Thymus (tissue), 11 donors: ENCODE data around the gene FHIT. TPM values are rescaled to one million over a fixed set of nuclear protein-coding genes. Genes with fewer than 3 reads are reported as not detected.

Experiments
- DNase-seq, 9 donors: peaks; one replicate each; pipeline ENCODE4 v3.0.0-alpha.2; 2013; ENCODE audit warnings: low spot score in 9 of 9, low read depth in 6 of 9, missing footprints in 1 of 9
- H3K27ac ChIP-seq, 2 donors: one replicate each; pipeline ENCODE4 v1.5.1; 2013; ENCODE audit warnings: control low read depth in 1 of 2, low read depth in 1 of 2, low read length in 1 of 2, mild to moderate bottlenecking in 1 of 2, moderate library complexity in 1 of 2
- H3K27me3 ChIP-seq, 2 donors: one replicate each; pipeline ENCODE4 v1.5.1; 2013; ENCODE audit warnings: low read length in 1 of 2; ENCODE audit not compliant: control insufficient read depth in 2 of 2, insufficient read depth in 1 of 2
- H3K36me3 ChIP-seq, 2 donors: one replicate each; pipeline ENCODE4 v1.5.1; 2013; ENCODE audit warnings: low read length in 1 of 2, mild to moderate bottlenecking in 1 of 2, moderate library complexity in 1 of 2; ENCODE audit not compliant: control insufficient read depth in 2 of 2, insufficient read depth in 2 of 2
- H3K4me1 ChIP-seq, 2 donors: one replicate each; pipeline ENCODE4 v1.5.1; 2013; ENCODE audit warnings: low read length in 2 of 2; ENCODE audit not compliant: control insufficient read depth in 2 of 2, insufficient read depth in 2 of 2
- H3K4me3 ChIP-seq, 2 donors: one replicate each; pipeline ENCODE4 v1.5.1; 2013; ENCODE audit warnings: low read length in 2 of 2, control low read depth in 1 of 2, mild to moderate bottlenecking in 1 of 2
- H3K9me3 ChIP-seq, 2 donors: one replicate each; pipeline ENCODE4 v1.5.1; 2013; ENCODE audit warnings: low read length in 1 of 2, mild to moderate bottlenecking in 1 of 2; ENCODE audit not compliant: control insufficient read depth in 2 of 2, insufficient read depth in 1 of 2
- WGBS: extraction: QIAGEN DNeasy Blood & Tissue Kit; methylation state at CpG from one replicate; pipeline ENCODE4 v1.1.7; 2013; 5-methylcytosine and 5-hydroxymethylcytosine counted together
- polyA plus RNA-seq: library from polyadenylated mRNA; stranded (reverse); fragments of 200-250 nt; gene quantifications from one replicate; pipeline ENCODE4 v1.2.3, GENCODE V29; 2013
- total RNA-seq: library from RNA; stranded (reverse); fragments of 120-200 nt; gene quantifications from one replicate; pipeline ENCODE4 v1.2.4, GENCODE V29; 2013
- donor health status: healthy.

The FHIT gene
- total and polyA plus RNA-seq, 2 donors = 9.2 to 13.2 TPM

DNA sequence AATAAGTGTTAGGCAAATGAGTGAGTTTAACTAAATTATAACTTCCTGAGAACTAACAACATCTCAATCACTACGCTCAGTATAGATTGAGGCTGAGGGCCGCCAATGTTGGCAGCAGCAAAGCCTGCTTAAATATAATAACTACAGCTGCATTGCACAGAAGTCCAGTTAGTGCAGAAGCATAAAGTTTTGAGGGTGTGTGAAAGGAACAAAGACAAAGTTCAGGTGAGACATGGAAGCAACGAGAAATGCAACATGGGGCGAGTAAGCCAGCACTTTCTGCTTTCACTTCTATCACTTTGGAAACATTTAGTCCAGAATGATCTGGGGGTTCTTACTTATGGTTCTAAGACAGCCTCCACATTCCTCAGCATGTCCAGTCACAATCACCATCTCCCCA lies 1149.1 kb downstream of the FHIT start:
- Histone ChIP-seq H3K27me3 (no peaks in the 10 kb centered on the region), H3K4me1 (peaks cover 0 to 9% of the 10 kb centered on the region in 2 donors), H3K4me3 (no peak overlapping the region), H3K27ac (no peak overlapping the region), H3K36me3 (no peaks in the 10 kb centered on the region), H3K9me3 (no peaks in the 10 kb centered on the region)
- no peak for DNase-seq
- WGBS = 98% methylated on average over 4 of the region's 4 CpGs

DNA sequence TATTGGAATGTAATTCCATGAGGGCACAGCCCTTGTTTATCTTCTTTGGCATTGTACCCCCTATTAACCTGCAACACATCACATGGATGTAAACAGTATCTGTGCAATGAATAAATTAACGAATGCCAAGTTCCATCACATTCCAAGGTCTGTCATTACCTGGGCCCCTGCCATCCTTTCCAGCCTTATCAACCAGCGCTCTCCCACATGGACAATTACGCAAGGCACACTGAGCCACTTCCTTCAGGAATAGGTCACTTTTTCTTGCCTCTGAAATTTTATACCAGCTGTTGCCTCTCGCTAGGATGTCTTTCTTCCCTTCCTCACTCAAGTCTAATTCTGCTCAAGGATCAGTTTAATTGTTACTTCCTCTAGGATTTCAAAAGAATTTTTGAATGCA lies 1149.6 kb downstream of the FHIT start:
- no peak for DNase-seq
- Histone ChIP-seq H3K27ac (no peak overlapping the region), H3K27me3 (no peaks in the 10 kb centered on the region), H3K4me1 (peaks cover 0 to 9% of the 10 kb centered on the region in 2 donors), H3K4me3 (no peak overlapping the region), H3K36me3 (no peaks in the 10 kb centered on the region), H3K9me3 (peaks cover 0 to 2% of the 10 kb centered on the region in 2 donors)
- WGBS = 98% methylated on average over 4 of the region's 4 CpGs

DNA sequence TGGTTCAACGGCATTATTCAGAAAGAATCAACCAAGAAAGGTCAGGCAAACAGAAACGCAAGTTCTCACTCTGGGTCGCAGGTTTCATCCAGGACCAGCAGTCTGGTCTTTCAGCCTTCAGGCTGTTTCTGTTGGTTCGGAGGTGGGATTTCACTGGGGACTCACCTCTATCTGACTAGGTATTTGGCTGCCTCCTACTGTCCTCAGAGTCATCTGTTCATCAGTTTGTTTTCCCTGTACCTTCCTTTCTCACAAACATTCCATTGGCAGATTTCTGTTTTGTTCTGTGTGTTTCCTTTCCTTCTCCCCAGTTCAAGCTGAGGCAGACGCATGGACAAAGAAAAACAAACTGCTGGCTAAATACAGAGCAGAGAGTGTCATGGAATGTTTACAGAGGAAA lies 1154.8 kb downstream of the FHIT start:
- DNase-seq = no peak
- peaks cover 0 to 17% of the 10 kb centered on the region in 2 donors for H3K9me3 ChIP-seq
- 97% methylated on average over 5 of the region's 5 CpGs for WGBS
- no peak overlapping the region for H3K4me3 ChIP-seq
- no peaks in the 10 kb centered on the region for H3K36me3 ChIP-seq
- peaks cover 15 to 16% of the 10 kb centered on the region in 2 donors for H3K4me1 ChIP-seq
- no peak overlapping the region for H3K27ac ChIP-seq
- no peaks in the 10 kb centered on the region for H3K27me3 ChIP-seq

DNA sequence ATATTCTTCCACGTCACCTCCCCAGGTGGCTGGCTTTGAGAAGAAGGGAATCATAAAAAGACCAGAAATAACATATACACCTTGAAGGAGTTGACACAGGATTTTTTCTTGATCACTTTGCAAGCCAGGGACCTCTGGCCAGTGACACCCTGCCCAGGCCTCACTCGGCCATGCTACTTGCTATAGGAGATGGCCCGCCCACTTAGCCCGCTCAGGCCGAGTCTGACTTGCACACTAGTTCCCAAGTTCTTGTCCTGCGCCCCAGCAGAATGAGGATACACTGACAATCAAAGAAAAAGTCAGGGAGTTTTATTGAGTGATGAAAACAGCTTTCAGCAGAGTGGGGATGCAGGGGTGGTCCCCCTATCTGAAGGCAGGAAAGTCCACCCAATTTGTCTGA lies 1155.3 kb downstream of the FHIT start:
- no peak for DNase-seq
- H3K9me3 ChIP-seq = peaks cover 0 to 17% of the 10 kb centered on the region in 2 donors
- WGBS = 98% methylated on average over 6 of the region's 6 CpGs

DNA sequence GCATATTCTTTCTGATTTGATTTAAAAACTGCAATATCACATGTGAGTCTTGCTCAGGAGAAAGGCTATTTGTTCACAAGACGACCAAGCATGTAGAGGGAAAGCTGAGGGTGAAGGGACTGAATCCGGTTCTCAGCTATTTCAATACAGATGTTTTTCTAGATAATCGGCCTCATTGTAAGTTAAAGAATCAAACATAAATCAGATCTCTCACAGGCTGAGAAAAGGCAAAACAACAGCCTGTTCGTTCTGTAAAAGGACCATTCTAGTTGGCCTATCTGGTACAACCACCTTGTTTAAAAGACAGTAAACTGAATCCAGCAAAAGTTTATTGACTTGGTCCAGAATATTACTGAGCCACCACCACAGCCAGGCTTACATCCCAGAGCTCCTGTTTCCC lies 1155.7 kb downstream of the FHIT start:
- Histone ChIP-seq H3K36me3 (no peaks in the 10 kb centered on the region), H3K4me1 (peaks cover 23 to 25% of the 10 kb centered on the region in 2 donors), H3K27me3 (no peaks in the 10 kb centered on the region), H3K9me3 (peaks cover 0 to 17% of the 10 kb centered on the region in 2 donors), H3K27ac (no peak overlapping the region), H3K4me3 (no peak overlapping the region)
- DNase-seq = no peak
- WGBS = 47% methylated on average over 4 of the region's 4 CpGs

More for the DNA sequence above, 1155.3 kb downstream of the FHIT start:
- H3K36me3 ChIP-seq = no peaks in the 10 kb centered on the region
- H3K27ac ChIP-seq = no peak overlapping the region
- no peak overlapping the region for H3K4me3 ChIP-seq
- H3K27me3 ChIP-seq = no peaks in the 10 kb centered on the region
- peaks cover 20 to 21% of the 10 kb centered on the region in 2 donors for H3K4me1 ChIP-seq

DNA sequence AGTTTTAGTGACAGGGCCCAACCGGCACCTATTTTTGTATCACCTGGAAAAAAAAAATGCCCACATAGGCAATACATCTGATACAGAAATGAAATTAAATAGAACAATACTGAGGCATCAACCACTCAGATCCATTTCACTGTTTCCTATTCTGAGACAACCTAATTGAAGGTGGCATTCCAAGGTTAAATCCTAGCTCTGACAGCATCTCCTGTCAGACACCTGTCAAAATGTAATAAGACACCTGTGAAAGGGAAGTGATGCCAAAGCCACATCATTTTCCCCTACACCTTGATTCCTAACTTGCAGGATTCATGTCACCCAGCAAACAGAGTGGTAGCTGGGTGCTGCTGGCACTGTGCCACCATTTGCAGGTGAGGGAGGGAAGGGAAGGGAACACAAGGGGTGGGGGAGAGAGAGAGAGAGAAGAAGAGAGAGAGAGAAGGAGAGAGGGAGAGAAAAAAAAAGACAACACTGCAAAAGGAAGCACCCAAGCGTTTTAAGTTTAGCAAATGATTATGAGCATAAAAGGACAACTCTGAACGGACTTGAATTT lies 1156.8 kb downstream of the FHIT start:
- WGBS = 45% methylated on average over 3 of the region's 3 CpGs
- H3K4me3 ChIP-seq = no peak overlapping the region
- H3K27me3 ChIP-seq = no peaks in the 10 kb centered on the region
- peak in 1 of 9 donors; percentile 33 for DNase-seq
- peaks cover 0 to 17% of the 10 kb centered on the region in 2 donors for H3K9me3 ChIP-seq
- H3K36me3 ChIP-seq = no peaks in the 10 kb centered on the region
- H3K4me1 ChIP-seq = peaks cover 31 to 32% of the 10 kb centered on the region in 2 donors
- H3K27ac ChIP-seq = no peak overlapping the region

DNA sequence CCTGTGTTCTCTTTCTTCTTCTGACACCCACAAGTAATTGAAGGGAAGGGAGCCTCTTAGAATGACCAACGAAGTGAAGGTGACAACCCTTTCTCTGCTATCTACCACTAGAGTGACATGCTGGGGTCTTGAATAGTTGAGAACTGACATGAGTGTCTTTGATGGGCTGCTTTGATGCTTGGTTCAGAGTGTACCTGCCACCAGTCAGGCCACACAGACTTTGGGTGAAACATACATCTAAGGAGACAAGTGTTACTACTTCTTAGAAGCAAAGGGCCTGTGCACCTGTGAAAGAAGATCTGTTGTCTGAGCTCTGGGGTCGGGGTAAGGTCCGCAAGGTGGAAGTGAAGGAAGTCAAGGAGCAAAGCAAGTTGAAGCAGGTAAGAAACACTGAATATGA lies 1160.7 kb downstream of the FHIT start:
- no peak overlapping the region for H3K4me3 ChIP-seq
- DNase-seq = peak in 5 of 9 donors; percentile 56 to 79 (median 65)
- H3K36me3 ChIP-seq = no peaks in the 10 kb centered on the region
- H3K27ac ChIP-seq = peak overlapping the region in 1 of 2 donors; percentile 65
- peaks cover 31 to 35% of the 10 kb centered on the region in 2 donors for H3K4me1 ChIP-seq
- peaks cover 0 to 18% of the 10 kb centered on the region in 2 donors for H3K9me3 ChIP-seq
- H3K27me3 ChIP-seq = no peaks in the 10 kb centered on the region
- 6% methylated on average over 3 of the region's 3 CpGs for WGBS

DNA sequence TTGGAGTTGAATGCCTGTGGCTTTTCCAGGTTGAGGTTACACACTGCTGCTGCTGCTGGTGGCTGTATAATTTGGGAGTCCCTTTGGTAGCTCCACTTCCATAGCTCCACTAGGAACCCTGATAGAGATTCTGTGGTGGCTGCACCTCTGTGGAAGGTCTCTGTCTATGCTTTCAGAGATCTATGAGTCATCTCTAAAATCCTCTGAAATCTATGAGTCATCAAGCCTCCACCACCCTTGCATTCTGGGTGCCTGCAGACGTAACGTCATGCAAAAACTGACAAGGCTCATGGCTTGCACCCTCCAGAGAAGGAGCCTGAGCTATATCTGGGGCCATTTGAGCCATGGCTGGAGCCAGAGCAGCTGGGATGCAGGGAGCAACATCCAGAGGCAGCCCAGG lies 1164.4 kb downstream of the FHIT start:
- Histone ChIP-seq H3K36me3 (no peaks in the 10 kb centered on the region), H3K27me3 (no peaks in the 10 kb centered on the region), H3K4me3 (no peak overlapping the region), H3K4me1 (peaks cover 25 to 28% of the 10 kb centered on the region in 2 donors), H3K27ac (no peak overlapping the region), H3K9me3 (peaks cover 0 to 12% of the 10 kb centered on the region in 2 donors)
- DNase-seq = no peak
- 85% methylated on average over 2 of the region's 2 CpGs for WGBS

DNA sequence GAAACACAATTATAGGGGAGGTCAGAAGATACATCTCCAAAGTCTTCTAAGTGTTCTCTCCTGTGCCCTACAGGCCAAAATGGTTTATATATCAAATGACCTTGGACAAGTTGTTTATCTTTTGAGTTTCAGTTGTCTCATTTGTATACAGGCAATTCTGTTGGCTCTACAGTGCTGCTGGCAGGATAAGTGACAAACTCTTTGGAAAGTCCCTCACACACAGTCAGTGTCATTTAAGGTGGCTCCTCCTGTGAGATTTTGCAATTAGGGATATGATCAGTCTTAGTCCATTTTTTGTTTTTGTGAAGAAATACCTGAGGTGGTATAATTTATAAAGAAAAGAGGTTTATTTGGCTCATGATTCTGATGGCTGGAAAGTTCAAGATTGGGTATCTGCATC lies 1165.6 kb downstream of the FHIT start:
- no peak for DNase-seq
- Histone ChIP-seq H3K27me3 (no peaks in the 10 kb centered on the region), H3K4me1 (peaks cover 25 to 27% of the 10 kb centered on the region in 2 donors), H3K4me3 (no peak overlapping the region), H3K9me3 (peaks cover 0 to 12% of the 10 kb centered on the region in 2 donors), H3K36me3 (no peaks in the 10 kb centered on the region), H3K27ac (no peak overlapping the region)
